HG02970 (cell line): ENCODE measurements around the gene FAM24B.

ENCODE experiments used
- ATAC-seq: cut with Tn5 transposase; IDR thresholded peaks from one replicate; pipeline ENCODE4 v1.9.1; 2021; ENCODE audit warnings: mild to moderate bottlenecking, moderate library complexity, moderate number of reproducible peaks; ENCODE audit not compliant: unreplicated experiment, low FRiP score

FAM24B gene

GRCh38 chr10:122830273-122830964 lies 49.0 kb downstream of the FAM24B start:
- no peak for ATAC-seq

GRCh38 chr10:122829454-122829853 lies 49.9 kb downstream of the FAM24B start:
- ATAC-seq: no peak

- ATAC-seq: no peak
Observed at GRCh38 chr10:122828716-122829255, 50.6 kb downstream of the FAM24B start.

GRCh38 chr10:122827302-122827701 lies 52.1 kb downstream of the FAM24B start:
- ATAC-seq: no peak

GRCh38 chr10:122822973-122823690 lies 56.2 kb downstream of the FAM24B start:
- ATAC-seq: no peak

- no peak for ATAC-seq
Observed at GRCh38 chr10:122821808-122822207, 57.6 kb downstream of the FAM24B start.

GRCh38 chr10:122815458-122815857 lies 63.9 kb downstream of the FAM24B start:
- ATAC-seq: no peak

GRCh38 chr10:122814493-122814892 lies 64.9 kb downstream of the FAM24B start:
- ATAC-seq: no peak

- no peak for ATAC-seq
Observed at GRCh38 chr10:122812751-122813150, 66.6 kb downstream of the FAM24B start.

GRCh38 chr10:122802282-122802681 lies 77.1 kb downstream of the FAM24B start:
- ATAC-seq: no peak
